HG03575 (cell line): Measurements from ENCODE around the gene CTRL.

Experiments
- ATAC-seq: cut with Tn5 transposase; IDR thresholded peaks from one replicate; pipeline ENCODE4 v1.9.1; 2021; ENCODE audit not compliant: unreplicated experiment, insufficient number of reproducible peaks, low FRiP score; ENCODE audit errors: extremely low read depth

CTRL gene

GRCh38 chr16:67963662-67964321 is 32.1 kb upstream of the CTRL start:
- no peak for ATAC-seq

GRCh38 chr16:67963292-67963661 is 31.6 kb upstream of the CTRL start:
- no peak for ATAC-seq

GRCh38 chr16:67962135-67962534 is 30.5 kb upstream of the CTRL start:
- ATAC-seq = no peak

GRCh38 chr16:67961551-67961957 is 29.9 kb upstream of the CTRL start:
- no peak for ATAC-seq

GRCh38 chr16:67959536-67960329 is 28.1 kb upstream of the CTRL start:
- ATAC-seq = no peak

- ATAC-seq = no peak
Measured at GRCh38 chr16:67957622-67958021, 26.0 kb upstream of the CTRL start.

GRCh38 chr16:67954421-67955196 is 22.9 kb upstream of the CTRL start:
- ATAC-seq = no peak

GRCh38 chr16:67953641-67954375 is 22.1 kb upstream of the CTRL start:
- no peak for ATAC-seq

GRCh38 chr16:67951485-67951884 is 19.8 kb upstream of the CTRL start:
- no peak for ATAC-seq

- no peak for ATAC-seq
Measured at GRCh38 chr16:67950335-67950843, 18.7 kb upstream of the CTRL start.

- no peak for ATAC-seq
Measured at GRCh38 chr16:67949645-67950044, 18.0 kb upstream of the CTRL start.

GRCh38 chr16:67948015-67948414 is 16.4 kb upstream of the CTRL start:
- ATAC-seq = no peak

GRCh38 chr16:67946966-67947558 is 15.4 kb upstream of the CTRL start:
- ATAC-seq = no peak

GRCh38 chr16:67946128-67946569 is 14.5 kb upstream of the CTRL start:
- no peak for ATAC-seq

GRCh38 chr16:67945392-67945933 is 13.8 kb upstream of the CTRL start:
- no peak for ATAC-seq

- ATAC-seq = no peak
Measured at GRCh38 chr16:67944690-67945391, 13.2 kb upstream of the CTRL start.

- ATAC-seq = no peak
Measured at GRCh38 chr16:67943619-67944504, 12.2 kb upstream of the CTRL start, which contains the start of gene LCAT. TSS of gene LCAT (minus strand) at chr16:67944120. CDS start at chr16:67944101, 19 bp downstream.
